ENCODE data around the gene SYNGR1. TPM values are rescaled to one million over a fixed set of nuclear protein-coding genes. Genes with fewer than 3 reads are reported as not detected.

Gene SYNGR1
- polyA plus RNA-seq, 3 donors = 18.0 to 54.9 (median 39.6) TPM

DNA sequence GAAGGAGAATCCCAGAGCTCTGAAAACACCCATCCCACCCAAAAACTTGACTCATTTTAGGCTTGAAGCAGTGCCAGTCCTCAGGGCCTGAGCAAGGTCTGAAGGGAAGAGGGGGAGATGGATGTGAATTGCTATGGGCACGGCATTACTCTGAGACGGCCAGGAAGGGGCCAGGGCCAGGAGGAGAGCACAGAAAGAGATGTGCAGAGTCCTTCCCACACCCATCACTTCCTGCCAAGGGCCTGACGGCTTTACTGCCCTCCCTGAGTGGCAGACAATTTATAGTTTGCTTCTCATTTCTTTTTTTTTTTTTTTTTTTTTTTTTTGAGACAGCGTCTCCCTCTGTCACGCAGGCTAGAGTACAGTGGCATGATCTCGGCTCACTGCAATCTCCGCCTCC lies 72.3 kb downstream of the SYNGR1 start:
- Histone ChIP-seq H3K4me2 (replicated peaks; ENCODE audit: extremely low read depth, low read length, poor library complexity, severe bottlenecking) (no peak overlapping the region), H3K79me2 (ENCODE audit: insufficient read depth, low read length) (no peaks in the 10 kb centered on the region), H3K9me3 (replicated peaks in 1 of 2; ENCODE audit: control insufficient read depth in 1 of 2, insufficient read depth in 1 of 2, low read length in 2 of 2) (no peaks in the 10 kb centered on the region), H3K27ac (ENCODE audit: low read depth in 1 of 2, low read length in 2 of 2) (no peak overlapping the region), H2AFZ (ENCODE audit: insufficient read depth, low read depth, low read length, poor library complexity, severe bottlenecking) (no peak overlapping the region), H3K27me3 (ENCODE audit: control insufficient read depth in 2 of 2, insufficient read depth in 2 of 2, low read length in 2 of 2) (no peaks in the 10 kb centered on the region), H3K4me3 (replicated peaks in 1 of 3; ENCODE audit: low read depth in 2 of 3, low read length in 3 of 3) (no peak overlapping the region), H3K9ac (ENCODE audit: insufficient read depth, low read length, poor library complexity, severe bottlenecking) (no peak overlapping the region), H3K36me3 (replicated peaks in 1 of 2; ENCODE audit: control insufficient read depth in 1 of 2, insufficient read depth in 2 of 2, low read length in 2 of 2) (peaks cover 78 to 95% of the 10 kb centered on the region in 2 donors), H3K4me1 (ENCODE audit: control insufficient read depth in 1 of 2, insufficient read depth in 2 of 2, low read length in 2 of 2) (no peaks in the 10 kb centered on the region), H4K20me1 (ENCODE audit: insufficient read depth, low read length) (no peaks in the 10 kb centered on the region)
- Mint-ChIP-seq H3K4me3 (no peak overlapping the region), H3K27me3 (ENCODE audit: low read depth in 3 of 3) (no peaks in the 10 kb centered on the region), H3K27ac (peak overlapping the region in 3 of 7 donors; percentile 16 to 50 (median 20)), H3K4me1 (no peaks in the 10 kb centered on the region), H3K9me3 (no peaks in the 10 kb centered on the region), H3K36me3 (peaks cover 73 to 98% of the 10 kb centered on the region in 2 donors)
- 100% methylated on average over 2 of the region's 7 CpGs for WGBS (ENCODE audit: insufficient coverage)
- DNase-seq = no peak
- intact Hi-C loops (cut with micrococcal nuclease) = no loop called here
- TF ChIP-seq, protein P1, sequence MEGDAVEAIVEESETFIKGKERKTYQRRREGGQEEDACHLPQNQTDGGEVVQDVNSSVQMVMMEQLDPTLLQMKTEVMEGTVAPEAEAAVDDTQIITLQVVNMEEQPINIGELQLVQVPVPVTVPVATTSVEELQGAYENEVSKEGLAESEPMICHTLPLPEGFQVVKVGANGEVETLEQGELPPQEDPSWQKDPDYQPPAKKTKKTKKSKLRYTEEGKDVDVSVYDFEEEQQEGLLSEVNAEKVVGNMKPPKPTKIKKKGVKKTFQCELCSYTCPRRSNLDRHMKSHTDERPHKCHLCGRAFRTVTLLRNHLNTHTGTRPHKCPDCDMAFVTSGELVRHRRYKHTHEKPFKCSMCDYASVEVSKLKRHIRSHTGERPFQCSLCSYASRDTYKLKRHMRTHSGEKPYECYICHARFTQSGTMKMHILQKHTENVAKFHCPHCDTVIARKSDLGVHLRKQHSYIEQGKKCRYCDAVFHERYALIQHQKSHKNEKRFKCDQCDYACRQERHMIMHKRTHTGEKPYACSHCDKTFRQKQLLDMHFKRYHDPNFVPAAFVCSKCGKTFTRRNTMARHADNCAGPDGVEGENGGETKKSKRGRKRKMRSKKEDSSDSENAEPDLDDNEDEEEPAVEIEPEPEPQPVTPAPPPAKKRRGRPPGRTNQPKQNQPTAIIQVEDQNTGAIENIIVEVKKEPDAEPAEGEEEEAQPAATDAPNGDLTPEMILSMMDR (IDR thresholded peaks at IDR 0.05) = no peak

GRCh38 chr22:39422721-39423120 lies 72.9 kb downstream of the SYNGR1 start:
- H3K27ac ChIP-seq (ENCODE audit: low read depth in 1 of 2, low read length in 2 of 2) = no peak overlapping the region
- no peaks in the 10 kb centered on the region for H3K27me3 ChIP-seq (ENCODE audit: control insufficient read depth in 2 of 2, insufficient read depth in 2 of 2, low read length in 2 of 2)
- peak overlapping the region in 2 of 7 donors; percentile 20 to 65 for H3K27ac Mint-ChIP-seq
- H3K9me3 Mint-ChIP-seq = no peaks in the 10 kb centered on the region
- no peaks in the 10 kb centered on the region for H4K20me1 ChIP-seq (ENCODE audit: insufficient read depth, low read length)
- H3K36me3 ChIP-seq (replicated peaks in 1 of 2; ENCODE audit: control insufficient read depth in 1 of 2, insufficient read depth in 2 of 2, low read length in 2 of 2) = peaks cover 79 to 95% of the 10 kb centered on the region in 2 donors
- H3K79me2 ChIP-seq (ENCODE audit: insufficient read depth, low read length) = no peaks in the 10 kb centered on the region
- no peak overlapping the region for H2AFZ ChIP-seq (ENCODE audit: insufficient read depth, low read depth, low read length, poor library complexity, severe bottlenecking)
- no peaks in the 10 kb centered on the region for H3K4me1 ChIP-seq (ENCODE audit: control insufficient read depth in 1 of 2, insufficient read depth in 2 of 2, low read length in 2 of 2)
- peaks cover 74 to 98% of the 10 kb centered on the region in 2 donors for H3K36me3 Mint-ChIP-seq
- intact Hi-C loops (cut with micrococcal nuclease) = no loop called here
- no peak overlapping the region for H3K4me3 ChIP-seq (replicated peaks in 1 of 3; ENCODE audit: low read depth in 2 of 3, low read length in 3 of 3)
- no peak for DNase-seq
- no peaks in the 10 kb centered on the region for H3K9me3 ChIP-seq (replicated peaks in 1 of 2; ENCODE audit: control insufficient read depth in 1 of 2, insufficient read depth in 1 of 2, low read length in 2 of 2)
- WGBS (ENCODE audit: insufficient coverage) = 100% methylated on average over 1 of the region's 6 CpGs
- H3K27me3 Mint-ChIP-seq (ENCODE audit: low read depth in 3 of 3) = no peaks in the 10 kb centered on the region
- H3K9ac ChIP-seq (ENCODE audit: insufficient read depth, low read length, poor library complexity, severe bottlenecking) = no peak overlapping the region
- no peak overlapping the region for H3K4me2 ChIP-seq (replicated peaks; ENCODE audit: extremely low read depth, low read length, poor library complexity, severe bottlenecking)
- H3K4me3 Mint-ChIP-seq = no peak overlapping the region
- H3K4me1 Mint-ChIP-seq = no peaks in the 10 kb centered on the region
- TF ChIP-seq, protein P1 (IDR thresholded peaks at IDR 0.05) = no peak

Data from CD14-positive monocyte (primary cell).